HuH-7.5 (cell line): ENCODE results near the gene PCDH1.

Experiments
- DNase-seq: peaks from one replicate; pipeline ENCODE4 v3.0.0; 2011; ENCODE audit warnings: low spot score

Gene PCDH1

DNA sequence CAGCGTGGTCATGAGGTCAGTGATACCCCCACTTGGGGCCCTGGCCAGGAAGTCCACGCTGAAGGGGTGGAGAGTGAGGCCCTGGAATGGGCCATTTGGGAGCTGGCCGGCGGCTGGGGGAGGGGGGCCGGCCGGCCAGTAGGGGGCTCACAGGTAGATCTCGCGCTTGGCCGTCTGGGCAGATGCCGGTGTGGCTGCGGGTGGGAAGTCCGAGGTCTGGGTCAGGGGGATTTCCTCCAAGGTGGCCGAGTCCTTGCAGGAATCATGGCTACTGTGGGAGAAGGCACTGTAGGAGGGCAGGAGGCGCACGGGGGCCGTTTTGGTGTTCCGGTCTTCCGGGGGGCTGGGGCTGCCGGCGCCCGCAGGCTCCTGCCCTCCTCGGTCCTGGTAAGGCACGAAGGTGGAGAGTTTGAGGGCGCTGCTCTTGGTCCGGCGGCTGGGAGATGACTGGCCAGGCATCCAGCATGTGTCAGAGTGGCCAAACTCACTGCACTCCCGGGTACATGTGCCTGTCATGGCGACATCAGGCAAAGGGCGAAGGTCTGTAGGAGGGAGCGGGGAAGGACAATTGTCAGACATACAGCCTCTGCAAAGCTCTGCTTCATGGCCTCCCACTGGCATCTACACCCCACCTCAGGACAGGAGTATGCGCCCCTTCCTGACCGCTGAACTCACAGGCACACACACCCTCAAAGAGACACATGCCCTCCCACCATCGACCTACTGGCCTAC lies 24.1 kb downstream of the PCDH1 start:
- DNase-seq: no peak

DNA sequence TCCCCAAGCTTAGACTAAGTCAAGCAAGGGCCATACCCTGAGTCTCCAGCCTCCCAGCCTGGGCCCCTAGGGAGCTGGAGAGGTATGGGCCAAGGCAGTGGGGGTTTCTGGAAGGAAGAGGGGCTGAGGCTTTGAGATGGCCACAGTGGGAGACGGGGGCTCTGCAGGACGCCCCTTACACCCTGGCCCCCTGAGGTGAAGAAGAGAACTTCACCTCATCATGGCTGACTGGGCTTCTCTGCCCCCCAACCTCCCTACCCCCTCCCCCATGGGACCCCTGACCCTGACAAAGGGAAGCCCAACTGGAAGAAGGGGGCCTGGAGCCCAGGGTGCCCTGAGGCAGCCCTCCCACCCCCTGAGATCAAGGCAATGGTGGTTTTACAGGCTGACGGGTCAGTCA lies 25.8 kb downstream of the PCDH1 start:
- DNase-seq: no peak

DNA sequence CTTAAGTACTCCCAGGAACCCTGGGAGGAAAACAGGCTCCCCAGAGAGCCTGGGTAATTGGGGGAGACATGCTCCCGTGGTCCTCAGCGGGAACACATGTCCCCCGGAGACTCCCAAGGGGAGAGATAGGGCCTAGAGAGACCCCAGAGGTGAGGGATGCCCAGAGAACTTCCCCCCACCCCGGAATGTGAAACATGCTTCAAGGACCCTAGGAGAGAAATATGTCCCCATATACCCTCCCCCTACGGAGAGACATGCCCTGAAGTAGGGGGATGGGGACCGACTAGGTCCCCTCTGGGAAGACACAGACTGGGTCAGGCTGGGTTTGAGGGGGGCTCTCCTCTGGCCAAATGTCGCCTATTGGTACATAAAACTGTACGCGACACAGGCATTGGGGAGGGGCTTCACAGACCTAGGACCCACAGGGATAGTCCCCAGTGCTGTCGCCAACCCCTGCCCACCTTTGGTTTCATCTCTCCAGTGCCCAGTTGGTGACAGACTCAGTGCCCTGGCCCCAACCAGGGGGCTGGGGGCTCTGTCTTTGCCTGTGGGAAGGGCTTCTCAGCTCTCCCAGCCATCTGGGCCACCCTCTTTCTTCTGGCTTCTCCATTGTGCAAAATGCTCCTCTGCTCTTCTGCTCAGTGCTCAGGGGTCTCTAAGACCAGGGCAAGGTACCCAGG lies 26.9 kb downstream of the PCDH1 start:
- no peak for DNase-seq

DNA sequence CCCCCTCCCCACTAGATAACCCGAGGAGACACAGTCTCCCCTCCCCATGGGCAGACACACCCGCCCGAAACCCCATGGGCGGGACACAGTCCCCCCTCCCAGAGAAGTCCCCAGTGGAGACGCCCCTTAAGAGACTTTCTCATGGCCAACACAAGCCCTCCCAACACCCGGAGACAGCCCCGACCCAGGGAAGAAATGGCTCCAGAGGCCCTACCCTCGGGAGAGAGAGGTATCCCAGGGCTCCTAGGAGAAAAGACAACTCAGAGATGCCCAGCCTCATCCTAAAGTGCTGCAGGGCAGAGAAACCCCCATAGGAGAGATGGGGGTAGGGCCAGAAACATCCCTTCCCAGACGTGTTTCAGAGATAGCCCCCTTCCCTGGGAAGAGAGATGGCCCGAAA lies 27.4 kb downstream of the PCDH1 start:
- DNase-seq: no peak

DNA sequence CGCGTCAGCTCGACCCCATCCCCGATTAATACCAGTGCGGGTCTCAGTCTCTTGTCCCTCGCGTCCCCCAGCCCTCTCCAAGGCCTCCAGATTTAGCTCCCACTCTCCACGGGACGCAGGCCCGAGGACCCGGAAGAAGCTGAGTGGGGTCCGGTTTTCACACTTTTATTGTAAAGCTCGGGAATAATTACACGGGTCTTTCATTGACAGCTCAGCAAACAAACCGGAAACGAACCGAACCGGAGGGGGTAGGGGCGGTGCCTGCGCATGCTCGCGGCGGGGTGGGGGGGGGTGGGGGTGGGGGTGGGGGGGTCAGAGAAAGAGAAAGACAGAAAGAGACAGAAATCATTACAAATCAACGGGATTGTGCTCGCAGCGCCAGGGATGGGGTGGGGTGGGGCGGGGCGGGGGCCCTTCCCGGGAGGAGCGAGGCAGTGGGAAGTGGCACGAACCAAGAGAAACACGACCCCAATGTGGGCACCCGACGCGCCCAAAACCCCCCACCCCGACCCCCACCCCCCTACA lies 27.9 kb downstream of the PCDH1 start:
- peak; percentile 54 for DNase-seq

DNA sequence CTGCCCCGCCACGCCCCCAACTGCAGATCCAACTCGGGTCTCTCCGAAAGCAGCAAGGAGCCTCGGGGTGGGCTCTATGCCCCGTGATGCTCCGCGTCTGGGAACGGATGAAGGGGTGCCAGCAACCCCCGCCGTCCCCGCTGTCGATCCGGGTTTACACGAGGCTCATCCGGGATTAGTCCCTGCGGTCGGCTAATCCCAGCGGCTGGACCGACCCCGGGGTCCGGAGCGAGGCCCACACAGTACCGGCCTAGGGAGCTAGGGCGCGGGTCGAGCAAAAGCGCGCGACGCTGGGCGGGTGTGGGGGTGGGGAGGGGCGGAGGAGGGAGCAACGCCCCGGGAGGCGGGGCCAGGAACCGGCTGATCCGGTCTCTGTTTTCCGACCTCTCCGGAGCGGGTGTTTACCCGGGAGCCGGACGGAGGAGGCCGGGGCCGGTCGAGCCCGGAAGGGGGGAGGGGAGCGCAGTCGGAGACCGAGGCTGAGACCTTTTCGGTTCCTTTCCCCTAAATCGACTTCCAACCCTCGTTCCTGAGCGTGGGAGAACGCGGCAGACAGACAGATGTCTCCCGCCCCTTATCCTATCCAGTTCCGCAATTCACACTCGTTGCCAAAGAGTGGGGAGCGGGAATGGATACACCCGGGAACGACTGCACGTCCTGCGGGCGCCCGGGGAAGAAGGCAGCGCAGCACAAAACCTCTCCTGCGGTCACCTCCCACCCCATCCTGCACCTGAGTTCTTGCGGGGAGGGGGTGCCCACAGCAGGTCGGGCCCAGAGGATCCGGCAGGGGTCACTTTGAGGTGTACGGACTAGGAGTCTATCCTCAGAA lies 28.6 kb downstream of the PCDH1 start:
- DNase-seq: peak; percentile 82

DNA sequence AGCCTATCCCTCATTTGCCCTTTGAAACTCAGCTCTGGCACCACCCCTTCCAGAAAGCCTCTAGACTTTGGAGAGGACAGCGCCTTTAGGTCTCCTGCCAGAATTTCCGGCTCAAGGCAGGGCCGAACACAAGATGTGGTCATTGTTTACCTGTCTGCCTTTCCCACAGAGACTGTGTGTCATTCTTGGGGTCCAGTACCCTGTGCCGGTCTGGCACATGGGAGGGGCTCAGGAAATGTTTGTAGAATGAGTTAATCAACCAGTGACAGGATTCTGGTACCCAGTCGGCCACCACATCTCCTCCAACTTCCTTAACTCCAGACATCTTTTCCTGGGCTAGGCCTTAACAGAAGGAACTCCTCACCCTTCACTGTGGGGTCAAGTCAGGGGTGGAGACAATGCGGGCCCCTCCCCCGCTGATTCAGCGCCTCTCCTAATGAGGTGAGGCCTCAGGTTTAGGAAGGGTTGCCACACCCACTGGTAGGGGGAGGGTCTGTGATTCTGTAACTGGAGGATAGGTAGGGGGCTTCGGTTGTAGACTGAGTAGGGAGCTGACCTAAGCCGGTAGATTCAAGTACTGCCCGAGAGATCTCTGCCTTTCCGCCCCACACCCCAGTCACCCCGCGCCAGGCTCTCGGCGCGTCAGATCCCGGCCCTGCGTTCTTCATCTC lies 29.3 kb downstream of the PCDH1 start:
- peak; percentile 51 for DNase-seq

DNA sequence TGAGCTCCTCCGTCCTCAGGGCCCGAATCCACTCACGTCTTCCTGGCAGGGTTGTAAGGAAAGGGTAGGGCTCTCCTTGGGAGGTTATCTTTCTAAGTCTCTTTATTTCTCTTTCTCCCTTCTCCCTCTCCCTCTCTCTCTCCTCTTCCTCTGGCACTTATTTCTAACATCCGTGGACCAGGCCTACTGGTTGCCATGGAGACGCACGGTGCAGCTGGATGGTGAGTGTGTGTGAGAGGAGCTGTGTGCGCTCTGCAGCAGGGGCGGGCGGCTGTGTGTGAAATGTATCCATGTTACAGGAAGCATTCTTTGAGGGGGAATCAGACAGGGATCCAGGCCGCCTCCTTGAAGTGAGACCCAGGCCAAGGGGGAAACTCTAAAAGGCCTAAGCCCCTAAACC lies 32.2 kb downstream of the PCDH1 start:
- DNase-seq: no peak

DNA sequence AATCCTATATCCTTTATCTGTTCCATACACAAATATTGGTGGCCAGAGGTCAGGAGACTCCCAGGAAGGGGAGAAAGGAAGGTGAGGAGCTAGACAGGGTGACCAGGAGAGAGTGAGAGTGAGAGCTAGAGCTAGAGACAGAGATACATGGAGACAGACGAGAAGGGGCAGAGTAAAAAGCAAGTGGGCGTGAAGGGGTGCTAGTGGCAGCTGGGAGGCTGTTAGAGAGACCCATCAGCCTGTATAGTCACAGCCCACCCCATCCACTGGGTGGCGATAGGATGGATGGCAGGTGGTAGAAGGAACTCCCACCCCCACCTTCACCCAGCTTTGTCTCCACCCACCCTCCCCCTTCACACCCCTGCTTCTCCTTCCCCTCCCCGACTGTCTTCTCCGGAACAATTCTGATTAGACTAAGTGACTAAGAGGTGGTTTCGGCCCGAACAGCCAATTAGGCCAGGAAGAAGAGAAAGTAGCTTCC lies 32.8 kb downstream of the PCDH1 start:
- no peak for DNase-seq

DNA sequence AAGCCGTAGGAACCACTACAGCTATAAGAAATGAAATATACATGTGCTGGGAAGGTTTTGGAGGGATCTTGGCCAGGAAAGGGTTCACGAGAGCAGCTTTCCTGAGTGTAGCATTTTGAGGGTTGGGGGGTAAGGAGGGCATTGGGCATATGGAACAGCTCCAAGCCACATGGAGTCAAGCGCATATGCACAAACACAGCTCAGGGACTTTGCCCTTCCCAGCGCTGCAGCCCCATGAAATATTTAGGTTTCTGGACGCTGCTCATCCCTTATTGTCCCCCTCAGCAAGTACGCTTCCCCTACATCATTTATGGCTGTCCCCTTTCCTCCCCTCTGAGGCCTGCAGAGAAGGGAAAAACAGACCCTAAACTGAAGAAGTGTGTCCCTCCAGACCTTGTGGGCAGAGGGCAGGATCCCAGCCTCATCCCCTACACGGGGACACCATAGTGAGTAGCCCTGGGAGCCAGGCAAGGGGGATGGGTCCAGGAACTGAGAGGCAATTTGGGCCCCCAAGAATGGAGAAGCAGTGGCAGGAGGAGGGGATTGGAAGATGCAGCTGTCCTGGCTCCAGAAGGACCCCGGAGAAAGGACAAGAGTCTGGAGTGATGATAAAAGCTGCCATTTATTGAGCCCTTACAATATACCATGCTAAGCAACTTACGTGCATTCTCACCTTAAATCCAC lies 33.7 kb downstream of the PCDH1 start:
- DNase-seq: no peak

DNA sequence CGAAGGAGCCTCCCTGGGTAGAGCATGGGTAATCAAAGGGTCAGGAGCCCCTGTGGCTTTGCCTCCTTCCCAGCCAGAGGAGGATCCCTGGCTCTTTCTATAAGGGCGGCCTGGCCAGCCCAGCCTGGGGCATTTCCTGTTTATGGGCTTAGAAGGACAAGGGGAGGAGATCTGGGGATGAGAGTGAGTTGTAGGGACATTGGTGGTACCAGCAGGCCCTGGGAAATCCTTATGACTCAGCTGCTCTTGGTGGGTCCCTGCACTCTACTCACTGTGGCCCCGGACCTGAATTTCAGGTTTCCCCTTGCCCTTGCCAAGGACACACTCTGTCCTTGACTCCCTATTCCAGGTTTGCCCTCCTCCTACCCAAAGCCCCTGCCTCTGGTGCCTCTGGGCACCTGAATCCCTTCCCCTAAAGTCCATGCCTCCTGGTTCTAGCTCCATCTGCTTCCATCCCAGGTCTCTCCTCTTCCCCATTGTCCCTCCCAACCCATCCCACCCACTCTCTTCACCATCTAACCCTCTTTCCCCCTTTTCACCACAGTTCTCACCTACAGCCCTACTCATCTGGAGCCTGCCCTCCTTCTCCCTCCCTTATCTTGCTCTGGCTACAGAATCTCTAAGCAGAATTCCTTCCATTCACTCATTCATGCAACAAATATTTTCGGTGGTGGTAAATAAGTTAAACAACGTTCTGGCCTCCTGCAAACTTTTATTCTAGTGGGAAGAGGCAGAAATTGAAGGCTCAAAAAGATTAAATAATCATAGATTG lies 34.9 kb downstream of the PCDH1 start:
- no peak for DNase-seq

DNA sequence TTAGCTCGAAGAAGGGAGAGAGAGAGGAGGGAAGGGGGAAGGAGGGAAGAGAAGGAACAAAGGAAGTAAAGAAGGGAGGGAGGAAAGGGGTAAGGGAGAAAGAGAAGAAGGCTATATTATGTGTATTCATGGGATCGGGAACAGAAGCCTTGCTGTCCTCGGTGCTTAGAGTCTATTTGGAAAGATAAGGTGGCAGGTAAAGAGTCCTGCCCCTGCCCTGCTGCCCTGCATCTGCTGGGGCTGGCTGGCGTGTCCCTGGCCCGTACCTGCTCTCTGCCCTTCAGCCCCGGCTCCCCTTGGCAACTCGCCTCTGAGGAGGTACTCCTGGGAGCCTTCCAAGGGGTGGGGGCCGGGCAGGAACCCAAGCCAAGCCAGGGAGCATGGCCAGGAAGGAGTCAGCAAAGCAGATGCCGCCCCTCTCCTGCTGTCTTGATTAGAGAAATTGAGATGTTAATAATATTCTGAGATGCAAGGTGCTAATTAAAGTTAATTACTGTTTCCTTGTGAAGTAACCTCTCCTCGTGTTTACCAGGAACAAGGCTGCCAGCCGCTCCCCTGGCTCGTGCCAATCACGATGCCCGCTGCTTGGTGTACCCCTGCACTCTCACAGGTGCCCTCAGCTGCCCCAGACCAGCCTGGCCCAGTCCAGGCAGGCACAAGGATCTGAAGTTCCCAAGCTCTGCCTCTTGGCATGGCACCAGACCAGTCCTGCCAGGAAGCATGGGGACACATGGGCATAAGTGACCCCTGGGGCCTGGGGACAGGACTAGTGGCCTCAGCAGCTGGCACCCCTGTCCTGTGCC lies 36.6 kb downstream of the PCDH1 start:
- DNase-seq: no peak

DNA sequence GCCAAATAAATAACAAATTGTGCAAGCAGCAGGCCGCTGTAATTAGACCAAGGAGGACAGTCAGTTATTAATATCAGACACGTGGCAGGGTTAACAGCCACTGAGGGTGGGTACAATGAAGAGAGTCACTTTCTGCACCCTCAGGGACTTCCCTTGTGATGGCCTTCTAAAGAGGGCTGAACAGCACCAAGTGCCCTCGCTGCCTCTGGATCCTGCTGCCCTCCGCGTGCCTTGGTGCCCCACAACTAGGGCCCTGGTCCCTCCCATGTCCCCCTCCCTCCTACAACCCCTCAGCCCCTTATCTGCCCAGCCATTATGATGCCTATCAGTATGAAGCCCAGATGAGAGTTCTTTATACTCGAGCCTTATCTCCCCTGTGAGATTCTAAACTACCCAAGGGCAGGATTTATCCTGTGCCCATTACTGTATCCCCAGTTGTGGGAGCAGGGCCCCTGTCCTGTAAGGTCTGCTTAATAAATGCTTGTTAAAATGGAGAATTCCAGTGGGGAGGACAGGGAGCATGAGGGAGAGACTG lies 37.3 kb downstream of the PCDH1 start:
- no peak for DNase-seq

DNA sequence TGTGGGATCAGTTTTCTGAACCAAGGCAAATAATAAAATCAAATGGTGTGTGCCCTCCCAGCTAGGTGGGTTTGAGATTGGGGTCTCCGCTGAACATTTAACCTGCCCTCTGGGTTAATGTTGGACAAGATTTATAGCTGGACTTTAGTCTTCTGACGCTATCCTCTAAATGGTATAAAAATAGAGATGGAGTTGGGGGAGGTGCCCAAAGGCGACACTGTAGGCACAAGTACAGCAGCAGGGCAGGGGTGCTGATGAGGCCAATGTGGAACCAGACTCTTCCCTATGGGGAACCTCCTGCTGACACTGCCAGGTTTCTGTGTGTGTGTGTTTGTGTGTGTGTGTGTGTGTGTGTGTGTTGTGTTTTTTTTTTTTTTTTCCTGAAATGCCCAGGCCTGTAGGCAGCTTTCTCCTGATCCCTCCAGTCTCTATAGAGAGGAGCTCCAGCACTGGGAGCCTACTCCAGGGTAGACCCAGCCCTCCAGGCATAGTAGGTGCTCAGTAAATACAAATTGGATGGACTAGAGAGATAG lies 37.9 kb downstream of the PCDH1 start:
- no peak for DNase-seq

DNA sequence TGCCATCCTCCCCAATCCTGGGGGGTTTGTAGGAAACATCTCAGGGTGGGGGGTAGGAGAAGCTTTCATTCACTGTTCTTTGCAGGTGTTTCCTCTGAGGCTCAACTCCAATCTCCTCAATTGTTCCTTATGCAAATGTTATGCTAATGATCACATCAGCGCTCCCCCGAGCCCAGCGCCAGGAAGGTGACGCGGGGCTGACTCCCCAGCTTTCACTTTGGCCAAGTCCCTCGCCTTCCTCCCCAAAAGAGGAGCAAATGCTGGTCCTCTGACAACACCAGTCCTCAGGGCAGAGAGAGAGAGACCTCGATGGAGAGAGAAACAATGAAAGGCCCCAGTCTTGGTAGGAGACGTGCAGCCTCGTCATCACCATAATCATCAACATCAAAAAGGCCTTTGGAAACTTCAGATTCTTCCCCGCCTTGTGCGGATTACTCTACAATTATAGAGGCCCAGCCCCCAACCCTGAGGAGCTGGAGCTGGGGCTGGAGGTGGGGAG lies 39.1 kb downstream of the PCDH1 start:
- no peak for DNase-seq

DNA sequence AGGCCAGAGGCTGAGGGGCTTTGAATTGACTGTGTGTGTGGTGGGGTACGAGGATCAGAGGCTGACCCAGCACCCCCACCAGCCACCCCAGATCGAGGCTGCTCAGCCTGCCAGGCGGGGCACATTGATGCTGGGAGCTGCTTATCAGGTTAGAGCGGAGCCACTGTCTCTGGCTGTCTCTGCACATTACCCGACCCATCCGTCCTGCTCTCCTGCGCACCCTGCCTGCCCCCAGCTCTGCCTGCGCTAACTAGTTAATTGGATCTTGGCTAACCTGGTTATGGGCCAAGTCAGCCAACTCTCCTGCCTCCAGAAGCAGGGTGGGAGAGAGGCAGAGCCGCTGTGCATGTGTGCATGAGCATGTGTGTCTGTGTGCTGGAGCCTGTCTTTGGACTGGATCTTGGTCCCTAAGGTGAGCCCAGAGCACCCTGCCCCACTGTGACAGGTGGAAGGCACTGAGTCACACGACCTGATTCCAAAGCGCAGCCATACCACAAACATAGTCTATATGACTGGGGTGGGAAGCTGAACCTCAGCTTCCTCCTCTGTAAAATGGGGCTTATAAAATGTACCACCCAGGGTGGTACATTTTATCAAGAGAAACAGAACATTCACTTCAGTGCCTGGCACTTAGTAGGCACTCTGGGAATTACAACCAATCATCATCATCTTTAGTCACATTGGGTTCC lies 39.7 kb downstream of the PCDH1 start:
- DNase-seq: no peak

DNA sequence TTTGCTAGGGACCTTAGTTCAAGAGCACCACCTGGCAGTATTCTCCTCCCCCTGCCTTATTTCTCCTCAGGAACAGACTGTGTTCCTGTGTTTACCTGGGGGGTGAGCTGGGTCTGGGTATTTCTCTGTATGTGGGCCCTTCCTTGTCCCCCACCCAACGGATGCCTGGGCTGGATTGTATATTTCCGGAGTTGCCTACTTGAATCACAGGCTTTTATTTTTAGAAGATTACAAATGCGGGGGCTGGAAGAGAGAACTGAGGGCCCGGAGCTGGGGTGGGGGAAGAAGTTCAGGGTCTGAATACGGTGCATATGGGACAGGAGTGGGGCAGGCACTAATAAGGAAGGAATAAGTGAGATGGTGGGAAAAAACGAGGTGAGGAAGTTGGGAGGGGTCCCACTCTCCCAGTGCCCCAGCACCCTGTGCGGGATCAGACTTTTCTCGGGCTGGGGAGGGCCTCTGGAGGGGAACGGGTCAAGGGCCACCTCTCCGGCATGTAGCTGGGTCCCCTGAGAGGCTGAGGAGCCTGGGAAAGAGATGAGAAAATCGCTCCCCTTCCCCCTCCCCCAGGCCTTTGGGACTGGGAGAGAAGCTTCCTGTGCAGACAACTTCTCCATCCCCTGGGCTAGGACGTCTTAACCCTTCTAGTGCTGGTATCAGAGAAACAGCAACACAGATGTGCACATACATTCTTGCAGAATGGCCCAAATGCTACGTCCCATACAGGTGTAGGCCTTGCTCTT lies 42.1 kb downstream of the PCDH1 start:
- no peak for DNase-seq

DNA sequence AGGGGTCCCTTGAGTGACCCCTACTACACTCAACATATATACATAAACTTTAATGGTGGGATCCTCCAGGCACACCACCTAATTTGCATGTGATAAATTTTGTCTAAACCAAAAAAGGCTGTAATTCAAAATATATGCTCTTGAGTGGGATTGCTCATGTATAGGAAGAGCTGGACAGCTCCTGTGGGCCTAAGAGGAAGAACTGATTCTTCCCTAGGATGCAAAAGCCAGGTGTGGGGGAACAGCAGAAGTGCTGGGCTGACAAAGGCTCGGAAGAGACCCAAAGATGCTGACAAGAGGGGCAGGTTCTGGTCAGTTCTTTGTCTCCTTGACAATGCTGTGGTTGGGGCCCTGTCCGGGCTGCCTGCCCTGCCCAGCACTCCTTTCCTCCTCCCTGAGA lies 43.9 kb downstream of the PCDH1 start:
- DNase-seq: no peak
